Measurements from ENCODE around the gene LMNA.

Gene LMNA

GRCh38 chr1:156095906-156096508, 18.5 kb upstream of the LMNA start:
- Histone ChIP-seq H3K9me2 (replicated peaks; ENCODE audit: control insufficient read depth, low read length) (no peaks in the 10 kb centered on the region), H3K4me1 (ENCODE audit: control insufficient read depth, low read length) (peaks cover 17% of the 10 kb centered on the region), H3K79me2 (ENCODE audit: control insufficient read depth, low read length) (no peaks in the 10 kb centered on the region), H3K27ac (ENCODE audit: low read depth, low read length) (no peak overlapping the region), H3K9me3 (ENCODE audit: control insufficient read depth, insufficient read depth, low read length) (no peaks in the 10 kb centered on the region), H3K4me3 (ENCODE audit: low read length) (no peak overlapping the region), H3K36me3 (ENCODE audit: control insufficient read depth, low read length) (no peaks in the 10 kb centered on the region), H4K20me1 (ENCODE audit: control insufficient read depth, insufficient read depth, low read depth, low read length) (no peaks in the 10 kb centered on the region), H3K27me3 (ENCODE audit: control insufficient read depth, low read length) (no peaks in the 10 kb centered on the region), H3F3A (ENCODE audit: control insufficient read depth, insufficient read depth) (no peaks in the 10 kb centered on the region), H3K4me2 (ENCODE audit: low read length) (peak overlapping the region; percentile 75; the same call in 1 of the 2 replicates)
- TF ChIP-seq EZH2phosphoT487 (IDR thresholded peaks at IDR 0.05; ENCODE audit: borderline replicate concordance, low read length) (no peak), CTCF (IDR thresholded peaks at IDR 0.05; ENCODE audit: low read depth, low read length, poor library complexity, severe bottlenecking) (no peak)

GRCh38 chr1:156096640-156097391, 17.7 kb upstream of the LMNA start:
- H3K27me3 ChIP-seq (ENCODE audit: control insufficient read depth, low read length): no peaks in the 10 kb centered on the region
- H3K79me2 ChIP-seq (ENCODE audit: control insufficient read depth, low read length): no peaks in the 10 kb centered on the region
- no peaks in the 10 kb centered on the region for H4K20me1 ChIP-seq (ENCODE audit: control insufficient read depth, insufficient read depth, low read depth, low read length)
- peaks cover 17% of the 10 kb centered on the region for H3K4me1 ChIP-seq (ENCODE audit: control insufficient read depth, low read length)
- no peaks in the 10 kb centered on the region for H3K9me3 ChIP-seq (ENCODE audit: control insufficient read depth, insufficient read depth, low read length)
- H3K9me2 ChIP-seq (replicated peaks; ENCODE audit: control insufficient read depth, low read length): no peaks in the 10 kb centered on the region
- peak overlapping the region; percentile 50 for H3K4me3 ChIP-seq (ENCODE audit: low read length)
- H3K27ac ChIP-seq (ENCODE audit: low read depth, low read length): no peak overlapping the region
- peak overlapping the region; percentile 75 for H3K4me2 ChIP-seq (ENCODE audit: low read length)
- H3F3A ChIP-seq (ENCODE audit: control insufficient read depth, insufficient read depth): no peaks in the 10 kb centered on the region
- TF ChIP-seq EZH2phosphoT487 (IDR thresholded peaks at IDR 0.05; ENCODE audit: borderline replicate concordance, low read length) (no peak), CTCF (IDR thresholded peaks at IDR 0.05; ENCODE audit: low read depth, low read length, poor library complexity, severe bottlenecking) (peak; percentile 99)
- no peaks in the 10 kb centered on the region for H3K36me3 ChIP-seq (ENCODE audit: control insufficient read depth, low read length)

DNA sequence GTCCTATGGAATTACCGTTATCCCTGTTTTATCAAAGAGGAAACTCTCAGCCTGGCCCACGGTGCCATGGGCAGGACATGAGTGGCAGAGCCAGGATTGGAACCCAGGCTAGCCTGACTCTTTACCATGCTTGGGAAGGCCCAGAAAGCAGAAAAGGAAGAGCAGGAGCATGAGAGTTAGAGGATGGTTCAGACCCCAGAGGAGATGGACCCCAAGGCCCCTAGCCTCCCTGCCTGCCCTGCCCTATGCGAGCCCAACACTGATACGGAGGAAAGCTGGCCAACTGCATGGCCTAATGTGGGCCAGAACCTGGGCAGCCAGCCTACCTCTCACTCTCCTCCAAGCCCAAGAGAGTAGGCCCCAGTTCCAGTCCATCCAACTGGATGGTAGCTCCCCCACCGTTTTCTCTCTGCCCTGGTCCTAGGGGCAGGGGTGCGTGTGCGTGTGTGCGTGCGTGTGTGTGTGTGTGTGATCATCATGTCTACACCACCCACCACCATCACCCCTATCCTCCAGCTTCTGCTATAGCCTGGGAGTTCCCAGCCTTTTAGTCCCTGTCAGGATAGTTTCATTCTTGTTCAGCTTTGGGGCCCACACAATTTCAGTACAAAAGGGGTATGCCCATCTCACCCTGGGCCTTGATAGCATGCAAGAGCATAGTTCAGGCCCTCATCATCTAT, 16.9 kb upstream of the LMNA start:
- no peaks in the 10 kb centered on the region for H3K79me2 ChIP-seq (ENCODE audit: control insufficient read depth, low read length)
- H3K4me3 ChIP-seq (ENCODE audit: low read length): no peak overlapping the region
- TF ChIP-seq CTCF (IDR thresholded peaks at IDR 0.05; ENCODE audit: low read depth, low read length, poor library complexity, severe bottlenecking) (no peak), EZH2phosphoT487 (IDR thresholded peaks at IDR 0.05; ENCODE audit: borderline replicate concordance, low read length) (no peak)
- H3K27ac ChIP-seq (ENCODE audit: low read depth, low read length): no peak overlapping the region
- H4K20me1 ChIP-seq (ENCODE audit: control insufficient read depth, insufficient read depth, low read depth, low read length): no peaks in the 10 kb centered on the region
- H3K4me1 ChIP-seq (ENCODE audit: control insufficient read depth, low read length): peaks cover 17% of the 10 kb centered on the region
- no peaks in the 10 kb centered on the region for H3K27me3 ChIP-seq (ENCODE audit: control insufficient read depth, low read length)
- peak overlapping the region; percentile 75 for H3K4me2 ChIP-seq (ENCODE audit: low read length)
- no peaks in the 10 kb centered on the region for H3F3A ChIP-seq (ENCODE audit: control insufficient read depth, insufficient read depth)
- no peaks in the 10 kb centered on the region for H3K9me3 ChIP-seq (ENCODE audit: control insufficient read depth, insufficient read depth, low read length)
- no peaks in the 10 kb centered on the region for H3K36me3 ChIP-seq (ENCODE audit: control insufficient read depth, low read length)
- no peaks in the 10 kb centered on the region for H3K9me2 ChIP-seq (replicated peaks; ENCODE audit: control insufficient read depth, low read length)
